GM12878 (cell line): Measurements from ENCODE around the gene LEFTY1. TPM values are rescaled to one million over a fixed set of nuclear protein-coding genes. Genes with fewer than 3 reads are reported as not detected.

Experiments
- microRNA-seq: library from miRNA; unstranded; fragments of <30 nt; microRNA quantifications from one replicate; pipeline ENCODE4, GENCODE V29; 2018
- polyA plus RNA-seq, 11 experiments: library from polyadenylated mRNA; depleted of rRNA in 4 of 11; unstranded in 6 of 11; stranded (reverse) in 5 of 11; fragments of >200 nt; fragmentation: Nextera tagmentation in 4 of 11; fragmentation: Illumina TruSeq in 1 of 11; extraction: Ambion mirVana in 4 of 11; extraction: Trizol in 1 of 11; gene quantifications; 1 replicate in 1 of 11; 2 replicates in 10 of 11; pipeline versions ENCODE4 v1.2.1 to v1.2.3, GENCODE V29; 2011 to 2016; ENCODE audit warnings: inconsistent platforms in 2 of 11, missing spikeins in 2 of 11, low read depth in 1 of 11
- small RNA-seq: library from RNA; depleted of rRNA; stranded (forward); fragments of <200 nt; gene quantifications from one replicate; pipeline ENCODE3, GENCODE V24; 2014
- total RNA-seq, 4 experiments: library from RNA; depleted of rRNA in 3 of 4; stranded (reverse); fragments of >200 nt in 3 of 4; fragmentation: Illumina TruSeq in 1 of 4; extraction: Trizol in 1 of 4; gene quantifications; 2 replicates each; pipeline versions ENCODE4 v1.2.1 to v1.2.3, GENCODE V29; 2013 to 2021

The LEFTY1 gene
- total and polyA plus RNA-seq, 10 of the 15 experiments (the other 5 are each of a cell fraction or from before 2014, with no cell fraction given), result 0.06 TPM; not detected in 8

Small RNA genes lying within 50 kb of the gene (microRNA-seq; reads per million reads assigned to microRNA genes)
- gene MIR6741, result not detected

Small RNA genes lying within 50 kb of the gene (small RNA-seq; reads per million reads assigned to genes)
- not detected for gene AL117348.1

Other genes starting within 250 kb of the LEFTY1 start
Only the 7 nearest of the 8 such genes appear.
- gene SRP9, start 111.3 kb downstream of the LEFTY1 start, total RNA-seq (2014; rRNA removed), result 250 and 316 TPM in 2 replicates
- gene SRP9, start 111.3 kb downstream of the LEFTY1 start, total RNA-seq (2014; rRNA removed; fragmentation: Illumina TruSeq; extraction: Trizol), result 367 and 372 TPM in 2 replicates
- gene SRP9, start 111.3 kb downstream of the LEFTY1 start, total RNA-seq (2021), result 248 and 256 TPM in 2 replicates
- 639 and 968 TPM in 2 replicates for gene SRP9, start 111.3 kb downstream of the LEFTY1 start, polyA plus RNA-seq (2011; rRNA removed)
- gene SRP9, start 111.3 kb downstream of the LEFTY1 start, polyA plus RNA-seq (2014; fragmentation: Illumina TruSeq; extraction: Trizol), result 389 and 483 TPM in 2 replicates
- 1,000 to 10,000 TPM in 1 of 2 experiments, 100 to 1,000 TPM in 1; 912 to 1,200 TPM for gene SRP9, start 111.3 kb downstream of the LEFTY1 start, polyA plus RNA-seq (2014; fragmentation: Nextera tagmentation; extraction: Ambion mirVana)
- gene SRP9, start 111.3 kb downstream of the LEFTY1 start, polyA plus RNA-seq (2014; rRNA removed), result 221 and 283 TPM in 2 replicates
- 100 to 1,000 TPM; 643 to 700 TPM for gene SRP9, start 111.3 kb downstream of the LEFTY1 start, polyA plus RNA-seq (2016; fragmentation: Nextera tagmentation; extraction: Ambion mirVana)
- 0.73 and 1.0 TPM in 2 replicates for gene EPHX1, start 79.0 kb downstream of the LEFTY1 start, total RNA-seq (2014; rRNA removed)
- gene EPHX1, start 79.0 kb downstream of the LEFTY1 start, total RNA-seq (2014; rRNA removed; fragmentation: Illumina TruSeq; extraction: Trizol), result 1.0 TPM in 2 replicates
- gene EPHX1, start 79.0 kb downstream of the LEFTY1 start, total RNA-seq (2021), result 2.6 and 2.9 TPM in 2 replicates
- gene EPHX1, start 79.0 kb downstream of the LEFTY1 start, polyA plus RNA-seq (2011; rRNA removed), result 0.29 and 0.69 TPM in 2 replicates
- gene EPHX1, start 79.0 kb downstream of the LEFTY1 start, polyA plus RNA-seq (2014; fragmentation: Illumina TruSeq; extraction: Trizol), result 1.4 and 1.6 TPM in 2 replicates
- gene EPHX1, start 79.0 kb downstream of the LEFTY1 start, polyA plus RNA-seq (2014; fragmentation: Nextera tagmentation; extraction: Ambion mirVana), result not detected
- 0.33 and 1.6 TPM in 2 replicates for gene EPHX1, start 79.0 kb downstream of the LEFTY1 start, polyA plus RNA-seq (2014; rRNA removed)
- gene EPHX1, start 79.0 kb downstream of the LEFTY1 start, polyA plus RNA-seq (2016; fragmentation: Nextera tagmentation; extraction: Ambion mirVana), result under 1 TPM; 0.64 to 0.83 TPM
- gene TMEM63A, start 6.8 kb downstream of the LEFTY1 start, total RNA-seq (2014; rRNA removed), result 12.0 TPM in 2 replicates
- 8.7 and 10.4 TPM in 2 replicates for gene TMEM63A, start 6.8 kb downstream of the LEFTY1 start, total RNA-seq (2014; rRNA removed; fragmentation: Illumina TruSeq; extraction: Trizol)
- 27.6 and 31.8 TPM in 2 replicates for gene TMEM63A, start 6.8 kb downstream of the LEFTY1 start, total RNA-seq (2021)
- 21.0 and 33.5 TPM in 2 replicates for gene TMEM63A, start 6.8 kb downstream of the LEFTY1 start, polyA plus RNA-seq (2011; rRNA removed)
- gene TMEM63A, start 6.8 kb downstream of the LEFTY1 start, polyA plus RNA-seq (2014; fragmentation: Illumina TruSeq; extraction: Trizol), result 19.6 and 20.1 TPM in 2 replicates
- gene TMEM63A, start 6.8 kb downstream of the LEFTY1 start, polyA plus RNA-seq (2014; fragmentation: Nextera tagmentation; extraction: Ambion mirVana), result 1 to 10 TPM; 1.3 to 1.8 TPM
- gene TMEM63A, start 6.8 kb downstream of the LEFTY1 start, polyA plus RNA-seq (2014; rRNA removed), result 17.2 and 20.2 TPM in 2 replicates
- 10 to 100 TPM; 14.4 to 15.9 TPM for gene TMEM63A, start 6.8 kb downstream of the LEFTY1 start, polyA plus RNA-seq (2016; fragmentation: Nextera tagmentation; extraction: Ambion mirVana)
- 53.4 and 65.2 TPM in 2 replicates for gene PYCR2, start 35.1 kb upstream of the LEFTY1 start, total RNA-seq (2014; rRNA removed)
- 31.0 and 33.6 TPM in 2 replicates for gene PYCR2, start 35.1 kb upstream of the LEFTY1 start, total RNA-seq (2014; rRNA removed; fragmentation: Illumina TruSeq; extraction: Trizol)
- gene PYCR2, start 35.1 kb upstream of the LEFTY1 start, total RNA-seq (2021), result 77.2 and 81.8 TPM in 2 replicates
- 24.3 and 46.0 TPM in 2 replicates for gene PYCR2, start 35.1 kb upstream of the LEFTY1 start, polyA plus RNA-seq (2011; rRNA removed)
- gene PYCR2, start 35.1 kb upstream of the LEFTY1 start, polyA plus RNA-seq (2014; fragmentation: Illumina TruSeq; extraction: Trizol), result 19.1 and 47.0 TPM in 2 replicates
- gene PYCR2, start 35.1 kb upstream of the LEFTY1 start, polyA plus RNA-seq (2014; fragmentation: Nextera tagmentation; extraction: Ambion mirVana), result 1 to 10 TPM; 1.7 to 5.9 TPM
- gene PYCR2, start 35.1 kb upstream of the LEFTY1 start, polyA plus RNA-seq (2014; rRNA removed), result 62.8 and 64.9 TPM in 2 replicates
- 10 to 100 TPM; 74.9 to 76.3 TPM for gene PYCR2, start 35.1 kb upstream of the LEFTY1 start, polyA plus RNA-seq (2016; fragmentation: Nextera tagmentation; extraction: Ambion mirVana)
- gene LEFTY2, start 52.1 kb upstream of the LEFTY1 start, total RNA-seq (2014; rRNA removed), result not detected in 2 replicates
- gene LEFTY2, start 52.1 kb upstream of the LEFTY1 start, total RNA-seq (2014; rRNA removed; fragmentation: Illumina TruSeq; extraction: Trizol), result not detected in 2 replicates
- not detected in 2 replicates for gene LEFTY2, start 52.1 kb upstream of the LEFTY1 start, total RNA-seq (2021)
- gene LEFTY2, start 52.1 kb upstream of the LEFTY1 start, polyA plus RNA-seq (2011; rRNA removed), result not detected in 2 replicates
- not detected in 2 replicates for gene LEFTY2, start 52.1 kb upstream of the LEFTY1 start, polyA plus RNA-seq (2014; fragmentation: Illumina TruSeq; extraction: Trizol)
- gene LEFTY2, start 52.1 kb upstream of the LEFTY1 start, polyA plus RNA-seq (2014; fragmentation: Nextera tagmentation; extraction: Ambion mirVana), result not detected
- gene LEFTY2, start 52.1 kb upstream of the LEFTY1 start, polyA plus RNA-seq (2014; rRNA removed), result not detected in 2 replicates
- not detected for gene LEFTY2, start 52.1 kb upstream of the LEFTY1 start, polyA plus RNA-seq (2016; fragmentation: Nextera tagmentation; extraction: Ambion mirVana)
- 14.3 and 17.2 TPM in 2 replicates for gene SDE2, start 110.2 kb upstream of the LEFTY1 start, total RNA-seq (2014; rRNA removed)
- 15.4 and 16.0 TPM in 2 replicates for gene SDE2, start 110.2 kb upstream of the LEFTY1 start, total RNA-seq (2014; rRNA removed; fragmentation: Illumina TruSeq; extraction: Trizol)
- 12.7 and 13.0 TPM in 2 replicates for gene SDE2, start 110.2 kb upstream of the LEFTY1 start, total RNA-seq (2021)
- gene SDE2, start 110.2 kb upstream of the LEFTY1 start, polyA plus RNA-seq (2011; rRNA removed), result 19.4 and 26.6 TPM in 2 replicates
- gene SDE2, start 110.2 kb upstream of the LEFTY1 start, polyA plus RNA-seq (2014; fragmentation: Illumina TruSeq; extraction: Trizol), result 12.2 and 16.2 TPM in 2 replicates
- gene SDE2, start 110.2 kb upstream of the LEFTY1 start, polyA plus RNA-seq (2014; fragmentation: Nextera tagmentation; extraction: Ambion mirVana), result 1 to 10 TPM; 2.7 to 4.3 TPM
- gene SDE2, start 110.2 kb upstream of the LEFTY1 start, polyA plus RNA-seq (2014; rRNA removed), result 9.6 and 11.5 TPM in 2 replicates
- 10 to 100 TPM; 11.7 to 14.1 TPM for gene SDE2, start 110.2 kb upstream of the LEFTY1 start, polyA plus RNA-seq (2016; fragmentation: Nextera tagmentation; extraction: Ambion mirVana)
- gene H3-3A, start 173.6 kb upstream of the LEFTY1 start, total RNA-seq (2014; rRNA removed), result 215 and 235 TPM in 2 replicates
- gene H3-3A, start 173.6 kb upstream of the LEFTY1 start, total RNA-seq (2014; rRNA removed; fragmentation: Illumina TruSeq; extraction: Trizol), result 204 and 215 TPM in 2 replicates
- gene H3-3A, start 173.6 kb upstream of the LEFTY1 start, total RNA-seq (2021), result 335 and 346 TPM in 2 replicates
- gene H3-3A, start 173.6 kb upstream of the LEFTY1 start, polyA plus RNA-seq (2011; rRNA removed), result 441 and 486 TPM in 2 replicates
- 379 and 386 TPM in 2 replicates for gene H3-3A, start 173.6 kb upstream of the LEFTY1 start, polyA plus RNA-seq (2014; fragmentation: Illumina TruSeq; extraction: Trizol)
- 100 to 1,000 TPM; 254 to 435 TPM for gene H3-3A, start 173.6 kb upstream of the LEFTY1 start, polyA plus RNA-seq (2014; fragmentation: Nextera tagmentation; extraction: Ambion mirVana)
- gene H3-3A, start 173.6 kb upstream of the LEFTY1 start, polyA plus RNA-seq (2014; rRNA removed), result 366 and 425 TPM in 2 replicates
- gene H3-3A, start 173.6 kb upstream of the LEFTY1 start, polyA plus RNA-seq (2016; fragmentation: Nextera tagmentation; extraction: Ambion mirVana), result 100 to 1,000 TPM; 401 to 421 TPM